ENCODE data around the gene CPSF2. TPM values are rescaled to one million over a fixed set of nuclear protein-coding genes. Genes with fewer than 3 reads are reported as not detected.

Gene CPSF2
- total RNA-seq, 2 experiments from 2014 or later, result 96.2 to 103 TPM

DNA sequence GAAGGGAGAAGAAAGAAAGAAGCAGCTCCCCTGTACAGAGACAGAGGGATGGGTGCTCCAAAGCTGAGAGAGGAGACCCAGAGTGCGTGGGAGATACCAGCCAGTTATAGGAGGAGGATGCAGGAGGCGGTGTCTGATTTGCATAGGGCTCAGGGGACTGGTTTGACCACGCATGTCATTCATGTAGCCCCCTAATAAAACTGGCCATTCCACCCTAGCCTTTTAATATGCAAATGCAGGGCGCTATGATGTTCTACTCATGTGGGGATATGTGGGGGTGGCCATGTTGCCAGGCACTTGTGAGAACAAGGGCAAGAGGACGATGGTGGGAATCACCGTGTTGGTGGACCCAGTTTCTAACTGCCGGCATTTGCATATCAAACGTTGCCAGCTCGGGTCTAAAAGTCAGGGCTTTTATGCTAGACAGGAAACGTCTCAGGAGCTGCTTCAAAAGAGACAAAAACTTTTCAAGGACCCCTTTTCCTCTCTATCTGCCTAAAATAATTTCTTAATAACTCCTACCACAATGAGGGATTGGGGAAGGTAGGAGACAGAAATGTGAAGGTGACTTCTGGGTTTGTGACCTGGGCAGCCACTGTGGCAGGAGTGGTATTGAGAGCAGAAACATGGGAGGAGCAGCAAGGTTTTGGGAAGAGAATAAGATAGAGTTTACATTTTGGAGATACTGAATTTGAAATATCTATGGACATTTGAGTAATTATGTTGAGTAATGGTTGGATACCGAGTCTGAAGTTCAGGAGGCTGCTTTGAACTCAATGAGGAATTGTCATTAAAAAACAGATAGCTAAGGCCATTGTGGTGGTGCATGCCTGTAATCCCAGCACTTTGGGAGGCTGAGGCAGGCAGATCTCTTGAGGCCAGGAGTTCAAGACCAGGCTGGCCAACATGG lies 13.2 kb upstream of the CPSF2 start:
- peaks cover 36% of the 10 kb centered on the region for H3K4me1 Mint-ChIP-seq (ENCODE audit: low read depth)

DNA sequence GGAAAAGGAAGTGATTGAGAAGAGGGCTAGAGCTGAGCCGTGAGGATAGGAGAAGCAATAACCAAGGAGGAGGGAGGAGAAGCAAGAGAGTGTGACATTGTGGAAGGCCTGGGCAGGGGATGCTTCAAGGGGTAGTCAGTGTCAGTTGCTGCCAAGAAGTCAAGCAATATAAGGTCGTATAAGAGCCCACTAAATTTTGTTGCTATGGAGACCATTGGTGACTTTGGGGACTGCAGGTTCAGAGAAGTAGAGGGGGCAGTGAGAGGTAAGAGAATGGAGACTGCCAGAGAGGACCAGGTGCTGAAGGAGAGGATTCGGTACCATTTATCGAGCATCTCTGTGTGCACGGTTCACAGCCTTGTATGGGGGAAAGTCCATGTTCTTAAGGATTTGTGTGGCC lies 12.3 kb upstream of the CPSF2 start:
- peaks cover 3% of the 10 kb centered on the region for H3K36me3 Mint-ChIP-seq (ENCODE audit: low read depth)
- no peaks in the 10 kb centered on the region for H3K27me3 Mint-ChIP-seq
- intact Hi-C loops (cut with micrococcal nuclease), result no loop called here
- TF ChIP-seq, protein P1, sequence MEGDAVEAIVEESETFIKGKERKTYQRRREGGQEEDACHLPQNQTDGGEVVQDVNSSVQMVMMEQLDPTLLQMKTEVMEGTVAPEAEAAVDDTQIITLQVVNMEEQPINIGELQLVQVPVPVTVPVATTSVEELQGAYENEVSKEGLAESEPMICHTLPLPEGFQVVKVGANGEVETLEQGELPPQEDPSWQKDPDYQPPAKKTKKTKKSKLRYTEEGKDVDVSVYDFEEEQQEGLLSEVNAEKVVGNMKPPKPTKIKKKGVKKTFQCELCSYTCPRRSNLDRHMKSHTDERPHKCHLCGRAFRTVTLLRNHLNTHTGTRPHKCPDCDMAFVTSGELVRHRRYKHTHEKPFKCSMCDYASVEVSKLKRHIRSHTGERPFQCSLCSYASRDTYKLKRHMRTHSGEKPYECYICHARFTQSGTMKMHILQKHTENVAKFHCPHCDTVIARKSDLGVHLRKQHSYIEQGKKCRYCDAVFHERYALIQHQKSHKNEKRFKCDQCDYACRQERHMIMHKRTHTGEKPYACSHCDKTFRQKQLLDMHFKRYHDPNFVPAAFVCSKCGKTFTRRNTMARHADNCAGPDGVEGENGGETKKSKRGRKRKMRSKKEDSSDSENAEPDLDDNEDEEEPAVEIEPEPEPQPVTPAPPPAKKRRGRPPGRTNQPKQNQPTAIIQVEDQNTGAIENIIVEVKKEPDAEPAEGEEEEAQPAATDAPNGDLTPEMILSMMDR (IDR thresholded peaks at IDR 0.05), result no peak
- no peak for ATAC-seq
- peak overlapping the region; percentile 5 for H3K27ac Mint-ChIP-seq
- H3K9me3 Mint-ChIP-seq, result no peaks in the 10 kb centered on the region
- ChIA-PET POLR2A (interaction anchor here (1.4 to 4.2 kb wide), 2 partner anchors 12 to 105 kb away, joined by 4 to 44 read pairs; partner anchors contain the start of genes CPSF2 and NDUFB1), CTCF (interaction anchor here (0.6 to 4.5 kb wide), 2 partner anchors 10 to 308 kb away, joined by 3 to 127 read pairs; partner anchors contain the start of genes CPSF2 and NDUFB1)
- DNase-seq, result no peak
- H3K4me1 Mint-ChIP-seq (ENCODE audit: low read depth), result peaks cover 32% of the 10 kb centered on the region
- no peak overlapping the region for H3K4me3 Mint-ChIP-seq

More for the DNA sequence above, 13.2 kb upstream of the CPSF2 start:
- H3K27ac Mint-ChIP-seq, result peak overlapping the region; percentile 91
- peak overlapping the region; percentile 65 for H3K4me3 Mint-ChIP-seq
- peak; percentile 22 for ATAC-seq
- TF ChIP-seq, protein P1 (IDR thresholded peaks at IDR 0.05), result no peak
- DNase-seq, result peak; percentile 74
- POLR2A ChIA-PET, result interaction anchor here (0.5 to 4.2 kb wide), 5 partner anchors 9 to 419 kb away, joined by 3 to 44 read pairs (median 4); partner anchors contain the start of genes CPSF2, NDUFB1 and TRIP11
- intact Hi-C loops (cut with micrococcal nuclease), result no loop called here
- no peaks in the 10 kb centered on the region for H3K9me3 Mint-ChIP-seq
- peaks cover 3% of the 10 kb centered on the region for H3K36me3 Mint-ChIP-seq (ENCODE audit: low read depth)
- no peaks in the 10 kb centered on the region for H3K27me3 Mint-ChIP-seq
- CTCF ChIA-PET, result interaction anchor here (0.6 to 4.5 kb wide), 5 partner anchors 11 to 308 kb away, joined by 3 to 127 read pairs (median 15); partner anchors contain the start of genes CPSF2, NDUFB1 and TRIP11

DNA sequence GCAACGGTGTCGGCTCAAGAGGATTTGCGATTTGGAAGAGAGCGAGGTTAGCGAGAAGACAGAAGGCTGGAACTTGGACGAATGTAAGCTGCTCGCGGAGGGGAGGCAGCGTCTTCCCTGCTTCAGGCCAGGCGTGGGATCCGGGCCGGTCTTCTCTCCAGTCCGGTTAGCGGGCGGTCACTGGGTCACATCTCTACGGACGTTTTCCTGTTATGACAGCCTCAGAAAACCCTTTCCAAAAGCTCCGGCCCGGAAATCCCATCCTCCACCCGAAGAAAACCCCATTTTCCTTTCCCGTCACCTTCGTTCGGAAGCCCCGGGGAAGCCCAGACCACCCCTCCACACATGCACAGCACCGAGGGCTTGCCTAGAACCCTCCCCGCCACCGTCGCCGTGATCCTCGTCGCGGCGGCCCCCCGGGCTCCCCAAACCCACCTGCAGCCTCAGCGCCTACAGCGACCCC lies 531 bp upstream of the CPSF2 start:
- POLR2A ChIA-PET, result interaction anchor here (0.6 to 3.7 kb wide), 13 partner anchors 10 to 876 kb away, joined by 3 to 44 read pairs (median 4); partner anchors contain the start of genes ATXN3, GPR68 and TRIP11
- Mint-ChIP-seq H3K9me3 (no peaks in the 10 kb centered on the region), H3K4me3 (peak overlapping the region; percentile 92), H3K36me3 (ENCODE audit: low read depth) (peaks cover 28% of the 10 kb centered on the region), H3K27ac (peak overlapping the region; percentile 99), H3K27me3 (no peaks in the 10 kb centered on the region), H3K4me1 (ENCODE audit: low read depth) (peaks cover 37% of the 10 kb centered on the region)
- CTCF ChIA-PET, result interaction anchor here (0.9 to 9.6 kb wide), 6 partner anchors 10 to 560 kb away, joined by 3 to 127 read pairs (median 3); partner anchors contain the start of gene ATXN3
- no peak for DNase-seq
- TF ChIP-seq, protein P1 (IDR thresholded peaks at IDR 0.05), result no peak
- ATAC-seq, result peak; percentile 14
- intact Hi-C loops (cut with micrococcal nuclease), result no loop called here

DNA sequence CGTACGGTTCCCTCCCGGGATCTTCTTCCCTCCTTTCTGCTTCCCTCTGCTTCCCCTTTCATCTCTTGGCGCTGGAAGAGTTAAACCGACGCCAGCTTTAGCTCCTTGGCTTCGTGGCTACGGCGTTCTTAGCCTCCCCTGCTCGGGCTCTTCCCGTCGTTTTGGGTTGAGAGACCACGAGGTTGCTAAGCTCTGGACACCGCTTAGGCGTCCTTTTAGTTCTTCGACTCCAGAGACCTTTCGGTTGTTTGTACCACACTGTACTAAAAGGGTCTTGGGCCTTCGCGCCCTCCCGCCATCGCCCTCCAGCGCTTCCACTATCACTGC lies 545 bp downstream of the CPSF2 start:
- DNase-seq, result peak; percentile 12
- Mint-ChIP-seq H3K4me3 (peak overlapping the region; percentile 92), H3K27ac (peak overlapping the region; percentile 99), H3K36me3 (ENCODE audit: low read depth) (peaks cover 29% of the 10 kb centered on the region), H3K27me3 (no peaks in the 10 kb centered on the region), H3K9me3 (no peaks in the 10 kb centered on the region), H3K4me1 (ENCODE audit: low read depth) (peaks cover 40% of the 10 kb centered on the region)
- ATAC-seq, result no peak
- ChIA-PET POLR2A (interaction anchor here (0.7 to 3.7 kb wide), 9 partner anchors 9 to 555 kb away, joined by 3 to 44 read pairs (median 10); partner anchors contain the start of genes ATXN3 and TRIP11), CTCF (interaction anchor here (1.0 to 9.6 kb wide), 3 partner anchors 9 to 15 kb away, joined by 3 to 127 read pairs (median 4); partner anchors contain the start of gene ATXN3)
- intact Hi-C loops (cut with micrococcal nuclease), result no loop called here
- TF ChIP-seq, protein P1 (IDR thresholded peaks at IDR 0.05), result no peak

Measured in activated CD8-positive, alpha-beta T cell treated with anti-CD3 and anti-CD28 coated beads for 36 hours (primary cell).